Glomerular visceral epithelial cell (primary cell): ENCODE data around the gene SLC41A3.

Experiments
- DNase-seq: peaks from one replicate; pipeline ENCODE4 v3.0.0-alpha.2; 2016; ENCODE audit errors: extremely low spot score

Gene SLC41A3

GRCh38 chr3:126083913-126084767, at the start of gene SLC41A3:
Gene SLC41A3, minus strand, starts transcription at chr3:126084124. Its CDS starts 15,905 bp downstream, at chr3:126068219.
- DNase-seq = peak; percentile 85

- DNase-seq = no peak
These were observed 49.7 kb upstream of the SLC41A3 start for GRCh38 chr3:126133606-126134005.

GRCh38 chr3:126132751-126133511, 49.0 kb upstream of the SLC41A3 start:
- no peak for DNase-seq

- DNase-seq = no peak
These were observed 48.2 kb upstream of the SLC41A3 start for GRCh38 chr3:126131881-126132750.

- DNase-seq = peak; percentile 11
These were observed 47.2 kb upstream of the SLC41A3 start for GRCh38 chr3:126130981-126131745.

GRCh38 chr3:126130081-126130855, 46.3 kb upstream of the SLC41A3 start:
- no peak for DNase-seq

GRCh38 chr3:126129398-126129891, 45.5 kb upstream of the SLC41A3 start:
- peak; percentile 14 for DNase-seq

GRCh38 chr3:126128504-126129397, 44.8 kb upstream of the SLC41A3 start:
- DNase-seq = no peak

GRCh38 chr3:126127904-126128303, 44.0 kb upstream of the SLC41A3 start:
- DNase-seq = no peak

- DNase-seq = no peak
These were observed 43.5 kb upstream of the SLC41A3 start for GRCh38 chr3:126127452-126127851.

GRCh38 chr3:126126811-126127431, 43.0 kb upstream of the SLC41A3 start:
- no peak for DNase-seq

- DNase-seq = no peak
These were observed 42.4 kb upstream of the SLC41A3 start for GRCh38 chr3:126126286-126126685.

- DNase-seq = no peak
These were observed 41.9 kb upstream of the SLC41A3 start for GRCh38 chr3:126125781-126126251.

GRCh38 chr3:126125341-126125740, 41.4 kb upstream of the SLC41A3 start:
- no peak for DNase-seq

- no peak for DNase-seq
These were observed 41.0 kb upstream of the SLC41A3 start for GRCh38 chr3:126124896-126125295.

GRCh38 chr3:126124148-126124868, 40.4 kb upstream of the SLC41A3 start:
- no peak for DNase-seq

- DNase-seq = no peak
These were observed 37.7 kb upstream of the SLC41A3 start for GRCh38 chr3:126121632-126122031.

GRCh38 chr3:126121074-126121473, 37.1 kb upstream of the SLC41A3 start:
- no peak for DNase-seq
